Measurements from ENCODE around the gene EXD2. TPM values are rescaled to one million over a fixed set of nuclear protein-coding genes. Genes with fewer than 3 reads are reported as not detected.

EXD2 gene
- polyA plus RNA-seq, 1 experiment: 16.7 TPM

DNA sequence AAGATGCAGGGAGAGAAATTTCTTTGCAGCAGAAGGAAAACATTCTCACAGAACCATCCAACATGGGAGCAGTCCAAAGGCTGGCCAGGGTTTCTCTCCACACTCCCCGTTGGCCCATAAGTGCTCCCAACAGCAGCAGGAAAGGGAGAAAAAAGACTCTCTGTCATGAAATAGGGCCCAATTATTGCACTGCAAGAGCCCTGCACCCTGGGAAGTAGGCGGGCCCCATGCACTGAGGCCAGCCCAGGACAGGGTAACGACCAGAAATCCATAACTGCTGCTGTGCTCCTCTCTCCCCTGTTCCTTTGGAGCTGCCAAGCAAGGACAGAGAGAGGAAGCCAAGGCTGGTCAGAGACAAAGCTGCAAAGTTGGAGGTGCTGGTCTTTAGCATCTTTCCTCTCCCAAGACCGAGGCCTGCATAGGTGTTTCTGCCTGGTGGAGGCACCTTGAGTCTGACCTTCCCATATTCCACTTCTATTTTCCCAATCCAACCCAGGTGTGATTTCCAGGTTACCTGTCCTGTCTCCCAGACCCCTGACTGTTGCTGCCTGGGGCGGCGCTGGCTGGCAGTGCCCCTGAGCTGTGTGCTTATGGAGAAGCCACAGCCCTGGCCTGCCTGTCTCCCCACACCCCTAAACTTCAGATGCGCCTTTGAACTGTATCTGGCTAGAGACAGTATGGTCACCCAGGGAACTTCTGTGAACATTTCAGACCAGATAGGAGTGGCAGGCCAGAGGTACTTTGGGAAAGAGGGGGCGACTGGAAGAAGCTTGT, 75.5 kb downstream of the EXD2 start:
- ChIA-PET CTCF (interaction anchor here (0.7 kb wide), 1 partner anchor 25 kb away, joined by 3 read pairs; no protein-coding TSS in a partner anchor), POLR2A (no interaction called here)
- no peaks in the 10 kb centered on the region for H3K9me3 ChIP-seq (ENCODE audit: control insufficient read depth, insufficient read depth, low read length)
- no peak overlapping the region for H3K27ac ChIP-seq (ENCODE audit: low read depth, low read length)
- TF ChIP-seq, protein P1, sequence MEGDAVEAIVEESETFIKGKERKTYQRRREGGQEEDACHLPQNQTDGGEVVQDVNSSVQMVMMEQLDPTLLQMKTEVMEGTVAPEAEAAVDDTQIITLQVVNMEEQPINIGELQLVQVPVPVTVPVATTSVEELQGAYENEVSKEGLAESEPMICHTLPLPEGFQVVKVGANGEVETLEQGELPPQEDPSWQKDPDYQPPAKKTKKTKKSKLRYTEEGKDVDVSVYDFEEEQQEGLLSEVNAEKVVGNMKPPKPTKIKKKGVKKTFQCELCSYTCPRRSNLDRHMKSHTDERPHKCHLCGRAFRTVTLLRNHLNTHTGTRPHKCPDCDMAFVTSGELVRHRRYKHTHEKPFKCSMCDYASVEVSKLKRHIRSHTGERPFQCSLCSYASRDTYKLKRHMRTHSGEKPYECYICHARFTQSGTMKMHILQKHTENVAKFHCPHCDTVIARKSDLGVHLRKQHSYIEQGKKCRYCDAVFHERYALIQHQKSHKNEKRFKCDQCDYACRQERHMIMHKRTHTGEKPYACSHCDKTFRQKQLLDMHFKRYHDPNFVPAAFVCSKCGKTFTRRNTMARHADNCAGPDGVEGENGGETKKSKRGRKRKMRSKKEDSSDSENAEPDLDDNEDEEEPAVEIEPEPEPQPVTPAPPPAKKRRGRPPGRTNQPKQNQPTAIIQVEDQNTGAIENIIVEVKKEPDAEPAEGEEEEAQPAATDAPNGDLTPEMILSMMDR (IDR thresholded peaks at IDR 0.05; ENCODE audit: low read depth, low read length): no peak
- DNase-seq (ENCODE audit: low read depth, low spot score): no peak
- peaks cover 10% of the 10 kb centered on the region for H3K27me3 ChIP-seq (ENCODE audit: control insufficient read depth, insufficient read depth, low read length)
- H3K4me3 ChIP-seq (ENCODE audit: low read depth, low read length): no peak overlapping the region

DNA sequence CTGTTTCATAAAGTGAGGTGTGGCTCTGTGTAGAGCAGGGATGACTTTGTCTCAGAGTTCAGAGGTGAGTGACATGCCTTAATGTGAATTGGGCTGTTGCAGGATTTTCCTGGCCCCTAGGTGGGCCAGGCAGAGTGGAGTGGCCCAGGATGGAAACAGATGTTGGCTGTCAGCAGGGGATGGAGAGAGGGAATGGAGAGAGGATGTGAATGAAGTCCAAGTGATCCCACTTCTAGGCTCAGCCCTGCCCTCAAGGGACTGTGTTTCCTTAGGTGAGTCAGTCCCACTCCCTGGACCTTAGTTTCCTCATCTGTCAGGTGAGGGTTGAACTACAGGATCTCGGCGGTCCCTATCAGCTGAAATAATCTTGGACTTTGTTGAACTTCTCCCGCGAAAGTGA, 76.2 kb downstream of the EXD2 start:
- ChIA-PET POLR2A (no interaction called here), CTCF (interaction anchor here (0.6 to 0.7 kb wide), 2 partner anchors 26 kb away, joined by 3 read pairs; no protein-coding TSS in a partner anchor)
- Histone ChIP-seq H3K9me3 (ENCODE audit: control insufficient read depth, insufficient read depth, low read length) (no peaks in the 10 kb centered on the region), H3K27ac (ENCODE audit: low read depth, low read length) (no peak overlapping the region), H3K27me3 (ENCODE audit: control insufficient read depth, insufficient read depth, low read length) (peaks cover 3% of the 10 kb centered on the region), H3K4me3 (ENCODE audit: low read depth, low read length) (no peak overlapping the region)
- DNase-seq (ENCODE audit: low read depth, low spot score): no peak
- TF ChIP-seq, protein P1 (IDR thresholded peaks at IDR 0.05; ENCODE audit: low read depth, low read length): no peak

GRCh38 chr14:69268223-69268622, 76.9 kb downstream of the EXD2 start:
- Histone ChIP-seq H3K4me3 (ENCODE audit: low read depth, low read length) (no peak overlapping the region), H3K27me3 (ENCODE audit: control insufficient read depth, insufficient read depth, low read length) (peaks cover 2% of the 10 kb centered on the region), H3K9me3 (ENCODE audit: control insufficient read depth, insufficient read depth, low read length) (no peaks in the 10 kb centered on the region), H3K27ac (ENCODE audit: low read depth, low read length) (no peak overlapping the region)
- DNase-seq (ENCODE audit: low read depth, low spot score): no peak
- CTCF ChIA-PET: interaction anchor here (0.6 to 1.2 kb wide), 3 partner anchors 20 to 25 kb away, joined by 3 read pairs; no protein-coding TSS in a partner anchor
- POLR2A ChIA-PET: interaction anchor here (1.0 kb wide), 1 partner anchor 130 kb away, joined by 3 read pairs; the partner anchor contains the start of genes ERH and SLC39A9
- TF ChIP-seq, protein P1 (IDR thresholded peaks at IDR 0.05; ENCODE audit: low read depth, low read length): no peak

DNA sequence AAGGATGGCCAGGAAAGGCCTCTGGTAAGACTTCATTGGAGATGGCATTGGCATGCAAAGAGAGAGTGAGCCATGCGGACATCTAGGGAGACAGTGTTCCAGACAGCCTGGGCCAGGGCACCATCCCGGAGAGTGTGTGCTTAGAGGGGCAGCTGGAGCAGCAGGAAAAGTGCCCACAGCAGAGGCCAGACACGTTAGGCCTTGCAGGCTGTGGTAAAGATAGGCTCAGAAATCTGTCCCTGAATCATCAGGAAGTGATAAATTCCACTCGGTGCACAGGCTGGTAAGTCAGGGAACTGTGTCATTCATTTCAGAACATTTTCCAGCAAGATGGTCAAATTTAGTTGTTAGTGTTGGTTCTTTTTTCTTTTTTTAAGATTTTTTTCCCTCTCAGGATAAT, 77.5 kb downstream of the EXD2 start:
- ChIA-PET CTCF (interaction anchor here (1.0 to 1.2 kb wide), 2 partner anchors 19 to 26 kb away, joined by 3 read pairs; no protein-coding TSS in a partner anchor), POLR2A (interaction anchor here (1.0 kb wide), 1 partner anchor 130 kb away, joined by 3 read pairs; the partner anchor contains the start of genes ERH and SLC39A9)
- Histone ChIP-seq H3K27me3 (ENCODE audit: control insufficient read depth, insufficient read depth, low read length) (peaks cover 2% of the 10 kb centered on the region), H3K4me3 (ENCODE audit: low read depth, low read length) (no peak overlapping the region), H3K27ac (ENCODE audit: low read depth, low read length) (no peak overlapping the region), H3K9me3 (ENCODE audit: control insufficient read depth, insufficient read depth, low read length) (no peaks in the 10 kb centered on the region)
- DNase-seq (ENCODE audit: low read depth, low spot score): no peak
- TF ChIP-seq, protein P1 (IDR thresholded peaks at IDR 0.05; ENCODE audit: low read depth, low read length): no peak

DNA sequence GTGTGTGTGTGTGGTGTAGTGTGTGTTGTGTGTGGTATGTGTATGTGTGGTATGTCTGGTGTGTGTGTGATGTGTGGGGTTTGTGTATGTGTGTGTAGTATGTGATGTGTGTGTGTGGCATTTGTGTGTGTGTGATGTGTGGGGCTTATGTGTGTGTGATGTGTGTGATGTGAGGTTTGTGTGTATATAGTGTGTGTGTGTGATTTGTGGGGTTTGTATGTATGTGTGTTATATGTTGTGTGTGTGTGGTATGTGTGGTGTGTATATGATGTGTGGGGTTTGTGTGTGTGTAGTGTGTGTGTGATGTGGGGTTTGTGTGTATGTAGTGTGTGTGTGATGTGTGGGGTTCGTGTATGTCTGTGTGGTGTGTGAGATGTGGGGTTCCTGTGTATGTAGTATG, 78.1 kb downstream of the EXD2 start:
- peaks cover under 1% of the 10 kb centered on the region for H3K27me3 ChIP-seq (ENCODE audit: control insufficient read depth, insufficient read depth, low read length)
- no peak overlapping the region for H3K4me3 ChIP-seq (ENCODE audit: low read depth, low read length)
- H3K27ac ChIP-seq (ENCODE audit: low read depth, low read length): no peak overlapping the region
- DNase-seq (ENCODE audit: low read depth, low spot score): no peak
- POLR2A ChIA-PET: no interaction called here
- CTCF ChIA-PET: no interaction called here
- H3K9me3 ChIP-seq (ENCODE audit: control insufficient read depth, insufficient read depth, low read length): no peaks in the 10 kb centered on the region
- TF ChIP-seq, protein P1 (IDR thresholded peaks at IDR 0.05; ENCODE audit: low read depth, low read length): no peak

Data from AG04450 (cell line).